H9 (cell line): ENCODE results near the gene ABI3. TPM values are rescaled to one million over a fixed set of nuclear protein-coding genes. Genes with fewer than 3 reads are reported as not detected.

Experiments
- DNase-seq: peaks from one replicate; pipeline ENCODE4 v3.0.0-alpha.2; 2017
- H2AFZ ChIP-seq: one replicate; pipeline ENCODE4 v1.6.1; 2013; ENCODE audit warnings: mild to moderate bottlenecking, low read length, control low read depth, moderate library complexity
- H2AK5ac ChIP-seq: 2 replicates; pipeline ENCODE4 v1.6.1; 2013; ENCODE audit warnings: low read length, control low read depth, mixed read lengths; ENCODE audit not compliant: insufficient read length
- H2BK120ac ChIP-seq: one replicate; pipeline ENCODE4 v1.6.1; 2013; ENCODE audit warnings: low read depth, mild to moderate bottlenecking, low read length, control low read depth, inconsistent platforms; ENCODE audit not compliant: poor library complexity, severe bottlenecking
- H2BK12ac ChIP-seq: 2 replicates; pipeline ENCODE4 v1.6.1; 2013; ENCODE audit warnings: low read length, control low read depth, mixed read lengths, low read depth; ENCODE audit not compliant: insufficient read length
- H2BK15ac ChIP-seq: 2 replicates; pipeline ENCODE4 v1.6.1; 2013; ENCODE audit warnings: low read depth, low read length, control low read depth
- H2BK20ac ChIP-seq: one replicate; pipeline ENCODE4 v1.6.1; 2013; ENCODE audit warnings: low read depth, mild to moderate bottlenecking, low read length, control low read depth, inconsistent platforms; ENCODE audit not compliant: poor library complexity, severe bottlenecking
- H2BK5ac ChIP-seq: 2 replicates; pipeline ENCODE4 v1.6.1; 2013; ENCODE audit warnings: low read length, control low read depth, mixed read lengths; ENCODE audit not compliant: insufficient read length
- H3K14ac ChIP-seq: 2 replicates; pipeline ENCODE4 v1.6.1; 2013; ENCODE audit warnings: low read length, control low read depth; ENCODE audit not compliant: insufficient read depth
- H3K18ac ChIP-seq: 2 replicates; pipeline ENCODE4 v1.6.1; 2013; ENCODE audit warnings: low read depth, mild to moderate bottlenecking, mixed read lengths, low read length, control low read depth; ENCODE audit not compliant: insufficient read length
- H3K23ac ChIP-seq: 2 replicates; pipeline ENCODE4 v1.6.1; 2013; ENCODE audit warnings: low read length, control low read depth, mixed read lengths, low read depth; ENCODE audit not compliant: insufficient read length
- H3K23me2 ChIP-seq: 2 replicates; pipeline ENCODE4 v1.6.1; 2013; ENCODE audit warnings: low read depth, mild to moderate bottlenecking, mixed read lengths, low read length, control low read depth; ENCODE audit not compliant: insufficient read length, poor library complexity, severe bottlenecking
- H3K27ac ChIP-seq: 2 replicates; pipeline ENCODE4 v1.5.1; 2013; ENCODE audit warnings: low read length, control low read depth, mixed read lengths, low read depth; ENCODE audit not compliant: insufficient read length
- H3K27me3 ChIP-seq: 2 replicates; pipeline ENCODE4 v1.6.1; 2013; ENCODE audit warnings: low read length, control low read depth, inconsistent platforms; ENCODE audit not compliant: insufficient read depth
- H3K4ac ChIP-seq: 2 replicates; pipeline ENCODE4 v1.6.1; 2013; ENCODE audit warnings: low read depth, mild to moderate bottlenecking, control low read depth, inconsistent platforms, low read length, moderate library complexity
- H3K4me1 ChIP-seq: 2 replicates; pipeline ENCODE4 v1.6.1; 2013; ENCODE audit warnings: low read length, control low read depth, inconsistent platforms; ENCODE audit not compliant: insufficient read depth
- H3K4me2 ChIP-seq: 2 replicates; pipeline ENCODE4 v1.6.1; 2013; ENCODE audit warnings: low read length, control low read depth, mixed read lengths; ENCODE audit not compliant: insufficient read length, insufficient read depth
- H3K56ac ChIP-seq: 2 replicates; pipeline ENCODE4 v1.6.1; 2013; ENCODE audit warnings: low read depth, mild to moderate bottlenecking, mixed read lengths, low read length, control low read depth; ENCODE audit not compliant: insufficient read length
- H3K79me1 ChIP-seq: 2 replicates; pipeline ENCODE4 v1.6.1; 2013; ENCODE audit warnings: low read depth, mild to moderate bottlenecking, moderate library complexity, low read length, control low read depth, inconsistent platforms; ENCODE audit not compliant: insufficient read depth, poor library complexity, severe bottlenecking
- H3K79me2 ChIP-seq: 2 replicates; pipeline ENCODE4 v1.6.1; 2013; ENCODE audit warnings: low read length, control low read depth, inconsistent platforms; ENCODE audit not compliant: insufficient read depth
- H3K9ac ChIP-seq: 2 replicates; pipeline ENCODE4 v1.6.1; 2013; ENCODE audit warnings: low read length, control low read depth, mixed read lengths; ENCODE audit not compliant: insufficient read length; ENCODE audit errors: extremely low read depth
- H3K9me3 ChIP-seq: one replicate; pipeline ENCODE4 v1.6.1; 2013; ENCODE audit warnings: low read depth, low read length, inconsistent platforms; ENCODE audit not compliant: control insufficient read depth
- H3T11ph ChIP-seq: one replicate; pipeline ENCODE4 v1.6.1; 2013; ENCODE audit warnings: mild to moderate bottlenecking, low read length, control low read depth, inconsistent platforms
- H4K20me1 ChIP-seq: one replicate; pipeline ENCODE4 v1.6.1; 2013; ENCODE audit not compliant: control insufficient read depth, insufficient read length, insufficient read depth
- H4K5ac ChIP-seq: 2 replicates; pipeline ENCODE4 v1.6.1; 2013; ENCODE audit warnings: low read depth, mild to moderate bottlenecking, mixed read lengths, low read length, control low read depth; ENCODE audit not compliant: insufficient read length
- H4K8ac ChIP-seq: replicated peaks from 2 replicates; pipeline ENCODE4 v1.6.1; 2013; ENCODE audit warnings: low read length, control low read depth, mixed read lengths, low read depth; ENCODE audit not compliant: insufficient read length
- H4K91ac ChIP-seq: 2 replicates; pipeline ENCODE4 v1.6.1; 2013; ENCODE audit warnings: low read depth, mild to moderate bottlenecking, moderate library complexity, mixed read lengths, low read length, control low read depth; ENCODE audit not compliant: insufficient read length
- H3K27ac Mint-ChIP-seq, 3 experiments: 2 replicates in 2 of 3; 3 replicates in 1 of 3; pipeline ENCODE4 v1.8.0; 2020 to 2021; ENCODE audit warnings: mixed read lengths in 3 of 3, mild to moderate bottlenecking in 1 of 3, moderate library complexity in 1 of 3
- H3K27me3 Mint-ChIP-seq: 2 replicates; pipeline ENCODE4 v1.8.0; 2021; ENCODE audit warnings: low read depth, mild to moderate bottlenecking, moderate library complexity, mixed read lengths
- H3K36me3 Mint-ChIP-seq, 3 experiments: 2 replicates in 2 of 3; 3 replicates in 1 of 3; pipeline ENCODE4 v1.8.0; 2020 to 2021; ENCODE audit warnings: low read depth in 3 of 3, mixed read lengths in 3 of 3; ENCODE audit not compliant: insufficient read depth in 1 of 3
- H3K4me1 Mint-ChIP-seq, 2 experiments: 2 replicates each; pipeline ENCODE4 v1.8.0; 2020; ENCODE audit warnings: mixed read lengths in 2 of 2
- H3K4me3 Mint-ChIP-seq, 2 experiments: 2 replicates in 1 of 2; 3 replicates in 1 of 2; pipeline ENCODE4 v1.8.0; 2020 to 2021; ENCODE audit warnings: mild to moderate bottlenecking in 2 of 2, mixed read lengths in 2 of 2, moderate library complexity in 1 of 2
- H3K9me3 Mint-ChIP-seq, 2 experiments: 2 replicates in 1 of 2; 3 replicates in 1 of 2; pipeline ENCODE4 v1.8.0; 2020; ENCODE audit warnings: mild to moderate bottlenecking in 2 of 2, mixed read lengths in 2 of 2, moderate library complexity in 1 of 2
- CTCF ChIP-seq: fragments of 200-600 bp; sonication (generic); conservative IDR thresholded peaks from 3 replicates; pipeline ENCODE4 v1.8.0; 2021; ENCODE audit warnings: antibody characterized with exemption, mild to moderate bottlenecking
- WGBS: extraction: QIAGEN DNeasy Blood & Tissue Kit; methylation state at CpG from one replicate; pipeline ENCODE4 v1.1.7; 2013; ENCODE audit warnings: missing lambda C conversion rate, low lambda C conversion rate, mixed read lengths; ENCODE audit not compliant: insufficient read length; ENCODE audit errors: extremely low coverage; 5-methylcytosine and 5-hydroxymethylcytosine counted together
- total RNA-seq: library from RNA; stranded (reverse); gene quantifications from 2 replicates; pipeline ENCODE4 v1.2.1, GENCODE V29; 2021

The ABI3 gene
- total RNA-seq, 1 experiment from 2014 or later, result 2.1 TPM

DNA sequence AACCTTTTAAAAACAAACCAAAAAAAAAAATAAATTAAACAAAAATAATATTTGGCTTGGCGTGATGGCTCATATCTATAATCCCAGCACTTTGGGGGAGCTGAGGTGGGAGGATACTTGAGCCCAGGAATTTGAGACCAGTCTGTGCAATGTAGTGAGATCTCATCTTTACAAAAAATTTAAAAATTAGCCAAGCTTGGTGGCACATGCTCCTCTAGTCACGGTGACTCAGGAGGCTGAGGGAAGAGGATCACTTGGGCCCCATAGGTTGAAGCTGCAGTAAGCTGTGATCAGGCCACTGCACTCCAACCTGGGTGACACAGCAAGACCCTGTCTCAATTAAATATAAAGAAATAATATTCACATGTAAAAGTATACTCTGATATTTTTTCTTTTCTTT is 12.3 kb upstream of the ABI3 start:
- Histone ChIP-seq H3K14ac (no peak overlapping the region), H2BK12ac (no peak overlapping the region), H2BK15ac (no peak overlapping the region), H3K56ac (no peak overlapping the region), H4K20me1 (no peaks in the 10 kb centered on the region), H3K27me3 (no peaks in the 10 kb centered on the region; the same call in 1 of the 2 replicates), H3K27ac (no peak overlapping the region), H3T11ph (no peak overlapping the region), H2BK20ac (no peak overlapping the region), H3K4me1 (no peaks in the 10 kb centered on the region; the same call in 1 of the 2 replicates), H4K8ac (no peak overlapping the region), H3K4me2 (no peak overlapping the region), H4K91ac (no peak overlapping the region), H2BK120ac (no peak overlapping the region), H3K23ac (no peak overlapping the region), H2AFZ (no peak overlapping the region), H3K79me1 (no peaks in the 10 kb centered on the region), H4K5ac (no peak overlapping the region), H2BK5ac (no peak overlapping the region), H3K4ac (no peak overlapping the region), H3K18ac (no peak overlapping the region), H3K9me3 (no peaks in the 10 kb centered on the region), H2AK5ac (no peak overlapping the region), H3K9ac (no peak overlapping the region), H3K23me2 (peaks cover 6% of the 10 kb centered on the region), H3K79me2 (no peaks in the 10 kb centered on the region)
- WGBS, result no CpG with 5 or more reads among the region's 2 CpGs
- Mint-ChIP-seq H3K27me3 (peaks cover 15% of the 10 kb centered on the region), H3K4me3 (no peak overlapping the region), H3K9me3 (no peaks in the 10 kb centered on the region), H3K27ac (no peak overlapping the region), H3K4me1 (peaks cover 5 to 10% of the 10 kb centered on the region in 2 experiments), H3K36me3 (no peaks in the 10 kb centered on the region)
- TF ChIP-seq CTCF, result no peak
- no peak for DNase-seq
